Brain microvascular endothelial cell (primary cell): ENCODE measurements around the gene MTNR1A.

Experiments used
- DNase-seq: peaks from one replicate; pipeline ENCODE4 v3.0.0-alpha.2; 2020
- H3K27ac ChIP-seq: fragments of 250-450 bp; sonication (Bioruptor Pico); 2 replicates; pipeline ENCODE4 v1.5.1; 2020; ENCODE audit warnings: mild to moderate bottlenecking, moderate library complexity
- H3K27me3 ChIP-seq: fragments of 250-450 bp; sonication (Bioruptor Pico); replicated peaks from 2 replicates; pipeline ENCODE4 v1.5.1; 2020; ENCODE audit warnings: mild to moderate bottlenecking
- H3K36me3 ChIP-seq: fragments of 250-450 bp; sonication (Bioruptor Pico); replicated peaks from 2 replicates; pipeline ENCODE4 v1.5.1; 2020; ENCODE audit warnings: mild to moderate bottlenecking
- H3K4me3 ChIP-seq: 2 replicates; pipeline ENCODE4 v1.5.1; 2011; ENCODE audit warnings: low read depth, mild to moderate bottlenecking, control low read depth, low read length, moderate library complexity
- CTCF ChIP-seq: IDR thresholded peaks from 2 replicates; pipeline ENCODE4 v1.5.1; 2011; ENCODE audit warnings: low read depth, mild to moderate bottlenecking, moderate library complexity, low read length, control low read depth, inconsistent platforms; ENCODE audit errors: missing control alignments
- in situ Hi-C: cut with HindIII; loops from 2 replicates; pipeline ENCODE4 v1.10.0; 2017; ENCODE audit warnings: low sequenced_read_pairs, low pct_ligation_motif_present

Gene MTNR1A

GRCh38 chr4:186553717-186554116 lies 1.6 kb downstream of the MTNR1A start:
- Histone ChIP-seq H3K27me3 (peaks cover 4% of the 10 kb centered on the region), H3K27ac (no peak overlapping the region), H3K36me3 (no peaks in the 10 kb centered on the region), H3K4me3 (no peak overlapping the region)
- in situ Hi-C loops: no loop called here
- TF ChIP-seq CTCF: no peak
- DNase-seq: no peak

GRCh38 chr4:186551849-186552248 lies 3.5 kb downstream of the MTNR1A start:
- no peak overlapping the region for H3K4me3 ChIP-seq
- TF ChIP-seq CTCF: no peak
- no peak for DNase-seq
- H3K36me3 ChIP-seq: no peaks in the 10 kb centered on the region
- peaks cover 4% of the 10 kb centered on the region for H3K27me3 ChIP-seq
- H3K27ac ChIP-seq: no peak overlapping the region
- in situ Hi-C loops: no loop called here

- DNase-seq: no peak
- Histone ChIP-seq H3K27ac (no peak overlapping the region), H3K4me3 (no peak overlapping the region), H3K27me3 (peaks cover 4% of the 10 kb centered on the region), H3K36me3 (no peaks in the 10 kb centered on the region)
- no peak for TF ChIP-seq CTCF
- in situ Hi-C loops: no loop called here
Observed at GRCh38 chr4:186545436-186545835, 9.9 kb downstream of the MTNR1A start.

GRCh38 chr4:186543206-186543605 lies 12.2 kb downstream of the MTNR1A start:
- Histone ChIP-seq H3K4me3 (no peak overlapping the region), H3K27ac (no peak overlapping the region), H3K27me3 (no peaks in the 10 kb centered on the region), H3K36me3 (no peaks in the 10 kb centered on the region)
- DNase-seq: no peak
- TF ChIP-seq CTCF: no peak
- in situ Hi-C loops: no loop called here

GRCh38 chr4:186541801-186542200 lies 13.6 kb downstream of the MTNR1A start:
- no peak for DNase-seq
- H3K36me3 ChIP-seq: no peaks in the 10 kb centered on the region
- no peak overlapping the region for H3K27ac ChIP-seq
- no peaks in the 10 kb centered on the region for H3K27me3 ChIP-seq
- TF ChIP-seq CTCF: no peak
- no peak overlapping the region for H3K4me3 ChIP-seq
- in situ Hi-C loops: no loop called here

- DNase-seq: no peak
- no peak for TF ChIP-seq CTCF
- Histone ChIP-seq H3K27ac (no peak overlapping the region), H3K27me3 (no peaks in the 10 kb centered on the region), H3K36me3 (no peaks in the 10 kb centered on the region), H3K4me3 (no peak overlapping the region)
- in situ Hi-C loops: no loop called here
Observed at GRCh38 chr4:186537843-186538521, 17.4 kb downstream of the MTNR1A start.
